ENCODE measurements around the gene AADACL4. TPM values are rescaled to one million over a fixed set of nuclear protein-coding genes. Genes with fewer than 3 reads are reported as not detected.

AADACL4 gene
- total and polyA plus RNA-seq, 10 of the 15 experiments (the other 5 are each of a cell fraction or from before 2014, with no cell fraction given) = not detected

DNA sequence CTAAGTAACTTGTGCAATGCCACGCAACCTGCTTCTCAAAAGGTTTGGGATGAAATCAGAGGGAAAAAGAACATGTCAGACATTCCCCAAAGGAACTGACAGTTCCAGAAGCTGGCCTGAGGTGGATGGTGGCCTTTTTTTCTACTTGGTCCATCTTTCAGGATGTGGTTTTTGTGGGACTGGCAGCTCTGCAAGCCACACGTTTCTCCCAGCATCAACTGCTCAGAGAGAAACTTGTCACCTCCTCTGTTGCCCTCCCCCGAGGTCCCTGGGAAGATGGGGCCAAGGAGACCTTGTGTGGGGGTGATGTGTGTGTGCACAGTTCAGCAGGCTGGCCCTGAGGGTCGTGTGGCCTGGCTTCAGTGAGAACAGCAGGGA is 23.4 kb upstream of the AADACL4 start:
- Histone ChIP-seq H3K9me3 (replicated peaks; ENCODE audit: control insufficient read depth, insufficient read depth, low read length) (no peaks in the 10 kb centered on the region), H3K4me2 (ENCODE audit: control insufficient read depth, insufficient read depth) (no peak overlapping the region), H3K4me1 (ENCODE audit: control insufficient read depth, insufficient read depth, low read length) (peaks cover 19% of the 10 kb centered on the region), H3K36me3 (ENCODE audit: control insufficient read depth in 2 of 2, insufficient read depth in 2 of 2, low read length in 1 of 2) (no peaks in the 10 kb centered on the region), H2AFZ (ENCODE audit: control insufficient read depth, low read depth, low read length) (no peak overlapping the region), H3K4me3 (no peak overlapping the region), H3K9ac (ENCODE audit: control insufficient read depth, insufficient read depth, low read length) (no peak overlapping the region), H3K79me2 (ENCODE audit: control insufficient read depth, insufficient read depth, low read length) (no peaks in the 10 kb centered on the region), H3K27ac (ENCODE audit: control insufficient read depth, insufficient read depth) (no peak overlapping the region), H3K27me3 (replicated peaks in 1 of 2; ENCODE audit: control insufficient read depth in 2 of 2, insufficient read depth in 2 of 2, low read length in 1 of 2) (peaks cover 4 to 13% of the 10 kb centered on the region in 2 experiments; a peak in 3 of 4 replicates), H4K20me1 (ENCODE audit: control insufficient read depth, insufficient read depth) (no peaks in the 10 kb centered on the region; the same call in 1 of the 2 replicates)
- intact Hi-C loops (cut with micrococcal nuclease; ENCODE audit: unreplicated experiment) (loop anchor here (1.0 to 10.0 kb wide), 3 partner anchors 306 to 496 kb away; no protein-coding TSS in a partner anchor), in situ Hi-C loops (cut with MboI) (loop anchor here (5.0 kb wide), 1 partner anchor 493 kb away; no protein-coding TSS in a partner anchor)
- DNase-seq (ENCODE audit: low read depth, low spot score) (no peak), ATAC-seq (no peak; the same call in 2 of the 3 replicates), FAIRE-seq (no peak)
- POLR2A ChIA-PET = no interaction called here
- BruUV-seq (replicated peaks) = no TSS peak
- CTCF ChIA-PET = interaction anchor here (0.9 to 6.1 kb wide), 17 partner anchors 18 to 392 kb away, joined by 3 to 63 read pairs (median 4); no protein-coding TSS in a partner anchor
- TF ChIP-seq IKZF2 (IDR thresholded peaks at IDR 0.05) = peak in 1 of 2 experiments; percentile 46; a peak in 2 of 4 replicates
- TF ChIP-seq IRF4 (IDR thresholded peaks at IDR 0.05; ENCODE audit: low read depth, low read length) = no peak
- no peak for TF ChIP-seq BACH1 (IDR thresholded peaks at IDR 0.05; ENCODE audit: borderline replicate concordance)
- TF ChIP-seq NR2C2 (IDR thresholded peaks at IDR 0.05; ENCODE audit: borderline replicate concordance, control insufficient read depth, insufficient read length, low read depth) = no peak
- TF ChIP-seq, protein P1, sequence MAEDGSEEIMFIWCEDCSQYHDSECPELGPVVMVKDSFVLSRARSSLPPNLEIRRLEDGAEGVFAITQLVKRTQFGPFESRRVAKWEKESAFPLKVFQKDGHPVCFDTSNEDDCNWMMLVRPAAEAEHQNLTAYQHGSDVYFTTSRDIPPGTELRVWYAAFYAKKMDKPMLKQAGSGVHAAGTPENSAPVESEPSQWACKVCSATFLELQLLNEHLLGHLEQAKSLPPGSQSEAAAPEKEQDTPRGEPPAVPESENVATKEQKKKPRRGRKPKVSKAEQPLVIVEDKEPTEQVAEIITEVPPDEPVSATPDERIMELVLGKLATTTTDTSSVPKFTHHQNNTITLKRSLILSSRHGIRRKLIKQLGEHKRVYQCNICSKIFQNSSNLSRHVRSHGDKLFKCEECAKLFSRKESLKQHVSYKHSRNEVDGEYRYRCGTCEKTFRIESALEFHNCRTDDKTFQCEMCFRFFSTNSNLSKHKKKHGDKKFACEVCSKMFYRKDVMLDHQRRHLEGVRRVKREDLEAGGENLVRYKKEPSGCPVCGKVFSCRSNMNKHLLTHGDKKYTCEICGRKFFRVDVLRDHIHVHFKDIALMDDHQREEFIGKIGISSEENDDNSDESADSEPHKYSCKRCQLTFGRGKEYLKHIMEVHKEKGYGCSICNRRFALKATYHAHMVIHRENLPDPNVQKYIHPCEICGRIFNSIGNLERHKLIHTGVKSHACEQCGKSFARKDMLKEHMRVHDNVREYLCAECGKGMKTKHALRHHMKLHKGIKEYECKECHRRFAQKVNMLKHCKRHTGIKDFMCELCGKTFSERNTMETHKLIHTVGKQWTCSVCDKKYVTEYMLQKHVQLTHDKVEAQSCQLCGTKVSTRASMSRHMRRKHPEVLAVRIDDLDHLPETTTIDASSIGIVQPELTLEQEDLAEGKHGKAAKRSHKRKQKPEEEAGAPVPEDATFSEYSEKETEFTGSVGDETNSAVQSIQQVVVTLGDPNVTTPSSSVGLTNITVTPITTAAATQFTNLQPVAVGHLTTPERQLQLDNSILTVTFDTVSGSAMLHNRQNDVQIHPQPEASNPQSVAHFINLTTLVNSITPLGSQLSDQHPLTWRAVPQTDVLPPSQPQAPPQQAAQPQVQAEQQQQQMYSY (CRISPR knock-in tag; IDR thresholded peaks at IDR 0.05) = no peak
- TF ChIP-seq BHLHE40 (IDR thresholded peaks at IDR 0.05; ENCODE audit: borderline replicate concordance in 1 of 2, low read depth in 2 of 2, low read length in 1 of 2) = peak in 1 of 2 experiments; percentile 45; a peak in 2 of 4 replicates
- no peak for TF ChIP-seq TARDBP (IDR thresholded peaks at IDR 0.05; ENCODE audit: borderline replicate concordance)
- TF ChIP-seq IKZF1 (conservative IDR thresholded peaks at IDR 0.05) = peak; percentile 48; the same call in 1 of the 2 replicates
- peak; percentile 55; the same call in 1 of the 2 replicates for TF ChIP-seq RUNX3 (IDR thresholded peaks at IDR 0.05; ENCODE audit: low read length)
- 14% methylated on average over 4 of the region's 4 CpGs for WGBS (ENCODE audit: insufficient coverage, insufficient replicate concordance, low lambda C conversion rate, missing lambda C conversion rate)
- SMC1A ChIA-PET (ENCODE audit: uncharacterized antibody, unreplicated experiment) = interaction anchor here (0.9 to 3.4 kb wide), 11 partner anchors 19 to 496 kb away, joined by 3 to 26 read pairs (median 5); no protein-coding TSS in a partner anchor
- RAD21 ChIA-PET (ENCODE audit: unreplicated experiment) = interaction anchor here (0.6 to 5.0 kb wide), 12 partner anchors 18 to 348 kb away, joined by 3 to 50 read pairs (median 6); no protein-coding TSS in a partner anchor

Data from GM12878 (cell line).